Raji (cell line): ENCODE data around the gene MYMX.

Source experiments
- POLR2A ChIP-seq: IDR thresholded peaks from 2 replicates; pipeline ENCODE4 v1.6.1; 2011; ENCODE audit warnings: low read depth, low read length, control low read depth; ENCODE audit not compliant: insufficient read depth

MYMX gene

GRCh38 chr6:44234101-44235025 is 17.6 kb downstream of the MYMX start:
- TF ChIP-seq POLR2A = no peak

- no peak for TF ChIP-seq POLR2A
Measured at GRCh38 chr6:44235269-44235668, 18.5 kb downstream of the MYMX start.

- TF ChIP-seq POLR2A = no peak
Measured at GRCh38 chr6:44235891-44236516, 19.3 kb downstream of the MYMX start.

GRCh38 chr6:44237021-44237812 is 20.5 kb downstream of the MYMX start:
- no peak; the same call in 1 of the 2 replicates for TF ChIP-seq POLR2A

- peak; percentile 52 for TF ChIP-seq POLR2A
Measured at GRCh38 chr6:44237813-44238433, 21.2 kb downstream of the MYMX start.

- no peak for TF ChIP-seq POLR2A
Measured at GRCh38 chr6:44238687-44239350, 22.1 kb downstream of the MYMX start.

- no peak for TF ChIP-seq POLR2A
Measured at GRCh38 chr6:44243345-44243744, 26.6 kb downstream of the MYMX start.

- TF ChIP-seq POLR2A = no peak
Measured at GRCh38 chr6:44245391-44245911, 28.7 kb downstream of the MYMX start.

GRCh38 chr6:44245912-44246662 is 29.4 kb downstream of the MYMX start:
- TF ChIP-seq POLR2A = no peak

- peak; percentile 100 for TF ChIP-seq POLR2A
Measured at GRCh38 chr6:44246663-44247337, 30.1 kb downstream of the MYMX start, which contains the start of gene HSP90AB1. Gene HSP90AB1, plus strand, starts transcription at chr6:44247101. Its CDS starts 1,529 bp downstream, at chr6:44248630.

GRCh38 chr6:44247338-44248302 is 30.9 kb downstream of the MYMX start:
- TF ChIP-seq POLR2A = no peak

- no peak for TF ChIP-seq POLR2A
Measured at GRCh38 chr6:44248579-44248978, 31.9 kb downstream of the MYMX start.

- no peak for TF ChIP-seq POLR2A
Measured at GRCh38 chr6:44249082-44249748, 32.5 kb downstream of the MYMX start.
